ENCODE measurements around the gene ANG. TPM values are rescaled to one million over a fixed set of nuclear protein-coding genes. Genes with fewer than 3 reads are reported as not detected.
"Not testable (repeated sequence)": the region's sequence is repeated elsewhere in the genome, so short reads cannot be mapped to it uniquely, and the experiment has no call there.

Gene ANG
- 1.3 and 2.4 TPM in 2 replicates for total RNA-seq (2014; rRNA removed; shearing (Covaris generic))

GRCh38 chr14:20688167-20688839, at the start of gene ANG:
Gene ANG, plus strand, starts transcription at chr14:20688764. Its CDS starts 4,801 bp downstream, at chr14:20693565.
- no peak for DNase-seq (ENCODE audit: low read depth)

GRCh38 chr14:20641591-20641990, 47.0 kb upstream of the ANG start, which contains the start of gene OR6S1:
Gene OR6S1, minus strand, starts transcription at chr14:20641691. Its CDS starts 0 bp downstream, at chr14:20641691.
- no peak for DNase-seq (ENCODE audit: low read depth)

GRCh38 chr14:20642182-20642581, 46.4 kb upstream of the ANG start:
- no peak for DNase-seq (ENCODE audit: low read depth)

DNA sequence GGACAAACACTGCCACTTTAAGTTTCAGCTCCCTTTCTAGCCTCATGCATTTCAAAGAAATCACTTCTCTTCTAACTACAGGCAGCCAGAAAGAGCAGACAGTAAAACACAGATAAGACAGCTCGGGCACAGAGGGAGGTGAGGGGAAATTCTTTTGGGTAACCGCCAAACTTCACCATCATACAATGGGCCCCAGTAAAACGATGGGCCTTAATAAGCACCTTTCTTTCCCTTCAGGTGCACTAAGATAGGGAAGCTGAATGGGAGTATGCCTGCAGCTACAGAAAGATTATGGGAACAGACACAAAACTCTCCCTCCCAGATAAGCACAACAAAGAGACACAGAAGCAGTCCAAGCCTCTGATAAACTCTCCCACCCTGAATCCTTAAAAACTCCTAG, 45.8 kb upstream of the ANG start:
- DNase-seq (ENCODE audit: low read depth) = not testable (repeated sequence)

GRCh38 chr14:20644520-20644919, 44.0 kb upstream of the ANG start:
- no peak for DNase-seq (ENCODE audit: low read depth)

GRCh38 chr14:20645481-20645880, 43.1 kb upstream of the ANG start:
- no peak for DNase-seq (ENCODE audit: low read depth)

DNA sequence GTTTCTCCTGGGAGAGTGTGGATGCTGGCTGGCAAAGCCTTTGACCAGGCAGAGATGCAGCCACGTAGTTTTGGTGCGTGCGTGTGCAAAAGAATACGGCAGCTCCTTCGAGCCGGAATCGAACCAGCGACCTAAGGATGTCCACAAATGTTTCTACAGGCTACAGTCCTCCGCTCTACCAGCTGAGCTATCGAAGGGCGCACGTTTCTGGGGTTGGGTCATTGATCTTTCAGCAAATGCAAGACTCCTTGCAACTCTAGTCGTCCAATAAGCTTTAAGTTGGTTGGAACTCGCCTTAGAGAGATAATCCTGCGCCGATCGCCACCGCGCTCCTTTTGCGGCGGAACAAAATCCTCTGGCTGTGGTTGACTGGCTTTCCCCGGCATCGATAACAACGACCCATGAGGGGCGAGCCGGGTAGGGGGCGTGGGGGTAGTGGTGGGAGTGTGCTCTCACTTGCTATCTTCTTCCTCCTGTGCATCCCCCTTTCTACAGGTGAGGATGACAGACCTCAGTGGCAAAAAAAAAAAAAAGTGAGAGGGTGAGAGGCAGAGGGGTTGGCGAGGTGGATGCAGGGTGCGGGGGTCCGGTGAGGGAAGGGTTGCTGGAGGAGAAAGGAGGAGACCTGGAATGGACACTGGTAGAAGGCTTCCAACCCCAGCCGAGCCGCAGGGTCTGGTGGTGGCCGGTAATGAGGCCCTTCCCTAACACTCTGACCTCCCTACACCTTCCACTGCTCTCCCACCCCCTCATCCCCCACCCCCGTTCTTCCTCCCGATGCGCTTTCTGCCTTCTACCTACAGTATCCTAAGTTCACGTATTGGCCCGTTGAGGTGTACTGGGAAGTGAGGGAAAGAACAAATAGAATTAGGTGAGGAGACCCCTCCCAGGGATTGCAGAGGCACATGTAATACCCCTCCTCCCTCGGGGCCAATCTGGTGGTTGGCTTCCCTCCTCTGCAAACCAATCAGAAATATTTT, 35.3 kb upstream of the ANG start:
- peak; percentile 96 for DNase-seq (ENCODE audit: low read depth)

DNA sequence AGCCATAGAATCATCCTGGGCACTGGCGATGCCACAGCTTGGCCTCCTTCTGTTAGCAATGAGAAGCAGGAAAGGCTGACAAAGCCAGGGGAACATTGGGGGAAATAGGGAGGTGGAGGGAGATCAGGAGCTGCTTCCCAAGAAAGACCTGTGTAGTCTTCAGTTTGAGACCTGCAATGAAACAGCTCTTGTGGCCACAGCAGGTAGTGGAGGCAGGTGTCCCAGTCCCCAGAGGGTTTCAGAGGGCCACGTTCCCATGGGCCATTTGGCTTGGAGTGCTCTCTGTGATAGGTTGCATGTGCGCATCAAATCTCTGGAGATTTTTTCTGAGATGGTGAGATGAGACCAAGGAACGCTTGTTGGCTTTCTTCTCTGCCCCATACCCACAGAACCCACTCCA, 32.7 kb upstream of the ANG start:
- no peak for DNase-seq (ENCODE audit: low read depth)

- DNase-seq (ENCODE audit: low read depth) = no peak
These were observed 32.3 kb upstream of the ANG start for GRCh38 chr14:20656274-20656673.

- peak; percentile 83 for DNase-seq (ENCODE audit: low read depth)
These were observed 31.1 kb upstream of the ANG start for GRCh38 chr14:20657216-20658211.

GRCh38 chr14:20658246-20658645, 30.3 kb upstream of the ANG start:
- no peak for DNase-seq (ENCODE audit: low read depth)

DNA sequence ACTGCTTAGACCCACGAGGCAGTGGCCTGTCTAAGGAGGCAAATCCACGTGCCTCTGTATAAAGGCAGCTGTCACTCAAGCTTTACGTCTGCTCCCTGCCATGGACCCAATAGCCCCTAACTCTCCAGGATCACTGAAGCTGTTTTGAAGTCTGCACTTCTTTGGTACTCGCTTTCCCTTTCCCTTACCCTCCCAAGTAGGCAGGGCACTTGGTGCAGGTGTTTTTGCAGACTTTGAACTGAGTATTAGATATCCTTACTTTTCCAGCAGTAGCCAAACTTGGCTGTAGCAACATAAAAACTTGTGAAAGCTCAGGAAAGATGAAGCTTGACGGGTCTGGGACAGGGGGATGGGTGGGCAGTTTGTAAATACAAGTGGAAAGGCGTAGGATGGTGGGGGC, 29.2 kb upstream of the ANG start:
- DNase-seq (ENCODE audit: low read depth) = no peak

DNA sequence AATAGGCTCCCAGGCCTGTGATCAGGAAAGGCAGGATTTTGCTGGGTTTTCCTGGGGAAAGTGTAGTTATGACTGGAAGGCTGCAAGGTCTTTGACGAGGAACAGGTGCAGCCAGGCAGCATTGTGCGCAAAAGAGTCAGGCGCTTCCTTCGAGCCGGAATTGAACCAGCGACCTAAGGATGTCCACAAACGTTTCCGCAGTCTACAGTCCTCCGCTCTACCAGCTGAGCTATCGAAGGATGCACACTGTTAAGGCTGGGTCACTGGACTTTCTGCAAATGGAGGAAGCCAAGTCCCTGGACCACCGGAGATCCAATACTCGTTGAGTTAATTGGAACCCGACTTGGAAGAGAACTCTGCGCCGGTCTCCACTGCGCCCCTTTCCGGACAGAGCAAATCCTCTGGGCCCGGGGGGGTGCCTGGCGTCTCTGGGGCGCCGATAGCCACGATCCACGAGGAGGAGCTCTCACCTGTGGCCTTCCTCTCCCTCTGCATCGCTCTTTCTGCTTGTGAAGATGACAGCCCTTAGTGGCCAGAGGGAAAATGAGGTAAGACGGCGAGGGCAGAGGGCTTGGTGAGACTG, 28.7 kb upstream of the ANG start:
- peak; percentile 53 for DNase-seq (ENCODE audit: low read depth)

GRCh38 chr14:20661197-20661596, 27.4 kb upstream of the ANG start:
- DNase-seq (ENCODE audit: low read depth) = no peak

DNA sequence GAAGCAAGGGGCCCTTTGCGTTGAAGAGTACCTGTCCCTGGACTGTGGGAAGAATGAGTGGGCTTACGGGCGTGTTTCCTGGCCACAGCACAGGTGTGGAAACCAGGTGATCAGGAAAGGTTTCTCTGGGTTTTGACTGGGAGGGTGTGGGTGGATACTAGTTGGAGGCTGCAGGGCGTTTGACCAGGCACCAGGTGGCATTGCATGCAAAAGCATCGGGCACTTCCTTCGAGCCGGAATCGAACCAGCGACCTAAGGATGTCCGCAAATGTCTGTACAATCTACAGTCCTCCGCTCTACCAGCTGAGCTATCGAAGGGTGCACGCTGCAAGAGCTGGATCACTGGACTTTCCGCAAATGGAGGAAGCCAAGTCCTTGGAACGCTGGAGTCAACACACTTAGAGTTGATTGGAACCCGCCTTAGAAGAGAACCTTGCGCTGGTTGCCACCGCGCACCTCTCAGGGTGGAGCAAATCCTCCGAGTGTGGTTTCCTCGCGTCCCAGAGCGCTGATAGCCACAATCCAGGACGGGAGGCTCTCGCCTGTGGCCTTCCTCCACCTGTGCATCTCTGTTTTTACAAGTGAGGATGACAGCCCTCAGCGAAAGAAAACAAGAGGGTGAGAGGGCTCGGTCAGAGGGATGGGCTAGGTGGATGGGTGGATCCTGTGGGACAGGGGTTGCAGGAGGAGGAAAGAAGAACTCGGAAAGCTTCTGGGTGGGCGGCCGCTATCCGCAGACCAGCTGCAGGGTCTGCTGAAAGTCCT, 25.4 kb upstream of the ANG start:
- DNase-seq (ENCODE audit: low read depth) = peak; percentile 96

GRCh38 chr14:20666400-20666961, 22.1 kb upstream of the ANG start:
- not testable (repeated sequence) for DNase-seq (ENCODE audit: low read depth)

GRCh38 chr14:20667957-20668356, 20.6 kb upstream of the ANG start:
- DNase-seq (ENCODE audit: low read depth) = no peak

DNA sequence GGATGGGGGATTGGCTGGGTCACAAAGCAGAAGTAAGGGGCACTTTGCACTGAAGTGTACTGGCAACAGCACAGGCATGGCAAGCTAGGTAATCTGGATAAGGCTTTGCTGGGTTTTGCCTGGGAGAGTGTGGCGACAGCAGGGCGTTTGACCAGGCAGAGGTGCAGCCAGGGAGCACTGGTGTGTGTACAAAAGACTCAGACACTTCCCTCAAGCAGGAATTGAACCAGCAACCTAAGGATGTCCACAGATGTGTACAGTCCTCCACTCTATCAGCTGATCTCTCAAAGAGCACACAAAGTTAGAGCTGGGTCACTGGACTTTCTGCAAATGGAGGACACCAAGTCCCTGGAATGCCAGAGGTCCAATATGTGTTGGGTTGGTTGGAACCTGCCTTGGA, 19.6 kb upstream of the ANG start:
- peak; percentile 56 for DNase-seq (ENCODE audit: low read depth)

DNA sequence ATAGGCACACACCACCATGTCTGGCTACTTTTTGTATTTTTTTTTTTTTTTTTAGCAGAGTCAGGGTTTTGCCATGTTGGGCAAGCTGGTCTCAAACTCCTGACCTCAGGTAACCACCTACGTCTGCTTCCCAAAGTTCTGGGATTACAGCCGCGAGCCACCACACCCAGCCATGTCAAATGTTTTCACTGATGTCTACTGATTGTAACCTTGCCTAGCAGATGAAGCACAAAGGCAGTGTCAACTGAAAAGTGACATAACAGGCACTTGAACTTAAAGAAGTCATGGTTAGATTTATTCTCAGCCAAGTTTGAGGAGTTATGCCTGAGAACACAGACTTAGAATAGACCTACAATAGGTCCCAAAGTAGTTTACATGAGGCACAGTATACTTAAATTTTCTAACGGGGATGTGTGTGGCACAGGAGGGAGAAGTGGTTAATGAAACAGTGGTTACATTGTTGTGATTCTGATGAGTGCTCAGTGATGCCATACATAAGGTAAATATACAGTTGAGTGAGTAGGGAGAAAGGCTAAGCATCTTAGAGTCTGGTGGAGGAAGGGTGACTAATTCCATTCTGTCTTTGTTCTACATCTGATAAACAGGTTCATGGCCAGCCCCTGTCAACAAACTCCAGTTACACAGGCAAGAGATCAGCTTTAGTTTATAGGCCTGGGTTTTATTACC, 16.8 kb upstream of the ANG start:
- DNase-seq (ENCODE audit: low read depth) = peak; percentile 54
